Measurements from ENCODE around the gene MLLT3. TPM values are rescaled to one million over a fixed set of nuclear protein-coding genes. Genes with fewer than 3 reads are reported as not detected.
A peak's percentile ranks its signal among the peaks of the same experiment; 100 is the strongest.

Gene MLLT3
- total and polyA plus RNA-seq, 10 donors: 2.8 to 15.2 (median 10.6) TPM

DNA sequence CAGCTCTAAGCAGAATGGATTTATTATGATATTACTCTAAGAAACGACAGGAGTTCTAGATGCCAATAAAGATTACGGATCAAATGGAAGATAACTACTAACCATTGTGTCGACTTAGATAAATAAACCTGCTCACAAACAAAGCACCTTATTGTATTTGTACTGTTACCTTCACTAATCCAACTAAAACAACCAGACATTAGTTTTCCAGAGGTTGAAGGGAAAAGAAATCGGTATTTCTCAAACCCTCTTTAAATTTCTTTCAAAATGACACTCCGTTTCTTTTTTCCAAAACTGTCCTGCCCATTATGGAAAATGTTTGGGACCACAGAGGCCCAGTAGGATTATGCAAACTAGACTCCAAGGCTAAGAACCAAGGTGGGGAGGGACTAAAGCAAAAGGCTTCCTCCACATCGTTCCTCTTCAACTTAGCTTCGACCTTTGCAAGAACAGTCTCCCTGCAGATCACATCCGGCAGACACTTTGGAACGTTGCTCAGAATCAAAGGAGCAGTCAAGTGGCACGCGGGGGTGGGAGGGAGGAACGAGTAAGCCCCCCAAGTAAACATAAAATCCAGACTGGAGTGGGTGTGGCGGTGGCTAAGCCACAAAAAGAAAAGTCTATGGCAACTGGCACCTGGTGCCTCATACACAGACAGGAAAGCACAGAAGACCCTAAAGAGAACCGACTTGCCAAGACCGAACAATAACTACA lies 2.7 kb downstream of the MLLT3 start:
- peaks cover 0 to 15% (median 0%) of the 10 kb centered on the region in 7 donors for H3K27me3 ChIP-seq (replicated peaks in 1 of 7)
- H3K27ac ChIP-seq: peak overlapping the region in 3 of 8 donors; percentile 86 to 91 (median 88)
- TF ChIP-seq, protein P1, sequence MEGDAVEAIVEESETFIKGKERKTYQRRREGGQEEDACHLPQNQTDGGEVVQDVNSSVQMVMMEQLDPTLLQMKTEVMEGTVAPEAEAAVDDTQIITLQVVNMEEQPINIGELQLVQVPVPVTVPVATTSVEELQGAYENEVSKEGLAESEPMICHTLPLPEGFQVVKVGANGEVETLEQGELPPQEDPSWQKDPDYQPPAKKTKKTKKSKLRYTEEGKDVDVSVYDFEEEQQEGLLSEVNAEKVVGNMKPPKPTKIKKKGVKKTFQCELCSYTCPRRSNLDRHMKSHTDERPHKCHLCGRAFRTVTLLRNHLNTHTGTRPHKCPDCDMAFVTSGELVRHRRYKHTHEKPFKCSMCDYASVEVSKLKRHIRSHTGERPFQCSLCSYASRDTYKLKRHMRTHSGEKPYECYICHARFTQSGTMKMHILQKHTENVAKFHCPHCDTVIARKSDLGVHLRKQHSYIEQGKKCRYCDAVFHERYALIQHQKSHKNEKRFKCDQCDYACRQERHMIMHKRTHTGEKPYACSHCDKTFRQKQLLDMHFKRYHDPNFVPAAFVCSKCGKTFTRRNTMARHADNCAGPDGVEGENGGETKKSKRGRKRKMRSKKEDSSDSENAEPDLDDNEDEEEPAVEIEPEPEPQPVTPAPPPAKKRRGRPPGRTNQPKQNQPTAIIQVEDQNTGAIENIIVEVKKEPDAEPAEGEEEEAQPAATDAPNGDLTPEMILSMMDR (IDR thresholded peaks at IDR 0.05 in 8 of 11, conservative IDR thresholded peaks at IDR 0.05 in 3 of 11): no peak
- TF ChIP-seq POLR2AphosphoS5 (IDR thresholded peaks at IDR 0.05): no peak
- TF ChIP-seq POLR2A (IDR thresholded peaks at IDR 0.05): no peak
- peaks cover 10 to 69% (median 30%) of the 10 kb centered on the region in 6 donors for H3K4me1 ChIP-seq
- no peaks in the 10 kb centered on the region for H3K9me3 ChIP-seq
- 29 to 42% (median 35%) methylated on average over 15 of the region's 15 CpGs for WGBS, 5 donors
- peak overlapping the region in 5 of 8 donors; percentile 11 to 92 (median 89) for H3K4me3 ChIP-seq
- peak; percentile 73 for DNase-seq
- no peaks in the 10 kb centered on the region for H3K36me3 ChIP-seq
- intact Hi-C loops (cut with DNase I; ENCODE audit: low total_unique reads): loop anchor here (5.0 to 10.0 kb wide), 3 partner anchors 63 to 323 kb away; partner anchors contain the start of gene FOCAD

DNA sequence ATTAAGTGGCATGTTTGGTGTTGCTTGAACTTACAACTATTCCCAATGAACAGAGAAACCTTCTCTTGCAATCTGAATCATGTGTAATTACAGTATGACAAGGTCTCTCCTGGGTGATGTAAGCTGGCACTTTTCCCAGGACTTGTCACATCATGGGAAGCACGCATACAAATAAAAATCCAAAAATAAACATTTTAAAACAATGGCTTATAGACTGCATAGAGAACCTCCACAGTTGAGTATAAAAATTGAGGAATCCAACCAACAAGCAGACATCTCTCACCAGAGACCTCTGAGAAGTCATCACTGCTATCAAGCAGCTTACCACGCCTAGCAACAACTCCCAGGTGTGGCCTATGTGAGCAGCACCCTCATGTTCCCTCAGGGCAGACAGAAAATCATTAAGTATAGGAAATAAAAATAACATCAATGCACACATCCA lies 3.9 kb downstream of the MLLT3 start:
- H3K27ac ChIP-seq: no peak overlapping the region
- H3K4me1 ChIP-seq: peaks cover 0 to 56% (median 17%) of the 10 kb centered on the region in 6 donors
- TF ChIP-seq POLR2AphosphoS5 (IDR thresholded peaks at IDR 0.05) (no peak), POLR2A (IDR thresholded peaks at IDR 0.05) (no peak)
- TF ChIP-seq, protein P1 (IDR thresholded peaks at IDR 0.05 in 8 of 11, conservative IDR thresholded peaks at IDR 0.05 in 3 of 11): no peak
- H3K4me3 ChIP-seq: no peak overlapping the region
- intact Hi-C loops (cut with DNase I; ENCODE audit: low total_unique reads): no loop called here
- H3K36me3 ChIP-seq: no peaks in the 10 kb centered on the region
- no peak for DNase-seq
- H3K9me3 ChIP-seq: no peaks in the 10 kb centered on the region
- WGBS, 5 donors: 62 to 80% (median 68%) methylated on average over 2 of the region's 2 CpGs
- peaks cover 0 to 15% (median 0%) of the 10 kb centered on the region in 7 donors for H3K27me3 ChIP-seq (replicated peaks in 1 of 7)

DNA sequence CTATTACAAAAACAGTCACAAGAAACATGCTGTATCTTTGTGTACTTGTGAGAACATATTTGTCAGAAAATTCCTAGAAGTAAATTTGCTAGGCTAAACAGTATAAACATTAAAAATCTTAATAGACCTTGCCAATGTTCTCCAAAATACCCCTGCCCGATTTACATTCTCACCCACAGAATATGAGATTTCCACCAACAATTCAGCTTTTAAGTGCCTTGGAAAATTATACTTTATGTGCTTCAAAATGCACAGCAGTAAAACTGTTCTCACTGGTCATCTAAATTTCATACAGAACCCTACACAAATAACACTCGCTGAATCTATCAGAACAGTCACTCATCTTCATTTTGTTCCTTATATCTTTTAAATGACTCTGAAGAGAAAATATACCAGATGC lies 5.5 kb downstream of the MLLT3 start:
- no peak for DNase-seq
- TF ChIP-seq POLR2AphosphoS5 (IDR thresholded peaks at IDR 0.05) (no peak), POLR2A (IDR thresholded peaks at IDR 0.05) (no peak)
- TF ChIP-seq, protein P1 (IDR thresholded peaks at IDR 0.05 in 8 of 11, conservative IDR thresholded peaks at IDR 0.05 in 3 of 11): no peak
- H3K4me3 ChIP-seq: no peak overlapping the region
- peaks cover 0 to 55% (median 16%) of the 10 kb centered on the region in 6 donors for H3K4me1 ChIP-seq
- H3K36me3 ChIP-seq: no peaks in the 10 kb centered on the region
- 89 to 93% (median 91%) methylated on average over 2 of the region's 2 CpGs for WGBS, 5 donors
- no peak overlapping the region for H3K27ac ChIP-seq
- peaks cover 0 to 15% (median 0%) of the 10 kb centered on the region in 7 donors for H3K27me3 ChIP-seq (replicated peaks in 1 of 7)
- intact Hi-C loops (cut with DNase I; ENCODE audit: low total_unique reads): no loop called here
- no peaks in the 10 kb centered on the region for H3K9me3 ChIP-seq

DNA sequence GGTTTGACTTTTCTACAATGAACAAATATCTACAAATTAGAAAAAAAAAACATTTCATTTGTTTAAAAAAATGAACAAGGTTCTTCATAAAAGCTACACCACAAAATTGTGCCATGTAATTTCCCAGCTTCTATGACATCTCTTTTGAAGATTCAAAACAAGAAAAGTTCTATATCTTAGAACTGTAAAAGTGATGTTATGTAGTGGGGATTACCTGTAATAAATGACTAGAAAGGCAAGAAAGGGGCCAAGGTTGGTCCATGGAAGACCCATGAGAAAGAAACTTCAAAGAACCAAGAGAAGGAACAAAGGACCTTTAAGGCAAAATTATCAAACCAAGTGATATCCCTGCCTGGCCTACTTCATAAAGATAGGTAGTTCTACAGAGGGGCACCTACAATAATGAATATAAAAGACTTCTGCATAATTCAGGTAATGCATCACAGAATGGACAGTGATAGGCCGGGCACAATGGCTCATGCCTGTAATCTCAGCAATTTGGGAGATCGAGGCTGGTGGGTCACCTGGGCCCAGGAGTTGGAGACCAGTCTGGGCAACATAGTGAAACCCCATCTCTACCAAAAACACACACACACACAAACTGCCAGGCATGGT lies 7.6 kb downstream of the MLLT3 start:
- TF ChIP-seq, protein P1 (IDR thresholded peaks at IDR 0.05 in 8 of 11, conservative IDR thresholded peaks at IDR 0.05 in 3 of 11): no peak
- TF ChIP-seq POLR2AphosphoS5 (IDR thresholded peaks at IDR 0.05): no peak
- TF ChIP-seq POLR2A (IDR thresholded peaks at IDR 0.05): no peak
- DNase-seq: no peak
- no peak overlapping the region for H3K27ac ChIP-seq
- no peaks in the 10 kb centered on the region for H3K9me3 ChIP-seq
- H3K27me3 ChIP-seq (replicated peaks in 1 of 7): no peaks in the 10 kb centered on the region
- 96 to 100% (median 98%) methylated on average over 2 of the region's 2 CpGs for WGBS, 5 donors
- H3K4me3 ChIP-seq: no peak overlapping the region
- H3K36me3 ChIP-seq: no peaks in the 10 kb centered on the region
- intact Hi-C loops (cut with DNase I; ENCODE audit: low total_unique reads): no loop called here
- peaks cover 0 to 44% (median 8%) of the 10 kb centered on the region in 6 donors for H3K4me1 ChIP-seq

Measured in spleen (tissue), 11 donors.